Stimulated activated naive CD8-positive, alpha-beta T cell treated with anti-CD3 and anti-CD28 coated beads, Interleukin-15, amount 100 ng/mL, for 72 hours (primary cell): Measurements from ENCODE around the gene MYO7A.

Experiments used
- ATAC-seq: fragments of 150-1000 bp; cut with Tn5 transposase; 2 replicates; pipeline ENCODE4 v1.10.0; 2021; ENCODE audit warnings: mild to moderate bottlenecking, moderate library complexity
- DNase-seq, 2 donors: peaks; one replicate each; pipeline ENCODE4 v3.0.0; 2021 to 2022
- H3K27ac Mint-ChIP-seq, 2 donors: one replicate each; pipeline ENCODE4 v1.8.0; 2022; ENCODE audit warnings: mild to moderate bottlenecking in 2 of 2, mixed read lengths in 2 of 2, moderate library complexity in 2 of 2
- H3K27me3 Mint-ChIP-seq: one replicate; pipeline ENCODE4 v1.8.0; 2022; ENCODE audit warnings: mixed read lengths
- H3K4me1 Mint-ChIP-seq: one replicate; pipeline ENCODE4 v1.8.0; 2022; ENCODE audit warnings: mild to moderate bottlenecking, mixed read lengths
- H3K4me3 Mint-ChIP-seq, 2 donors: one replicate each; pipeline ENCODE4 v1.8.0; 2022; ENCODE audit warnings: mild to moderate bottlenecking in 2 of 2, mixed read lengths in 2 of 2, moderate library complexity in 1 of 2
- H3K9me3 Mint-ChIP-seq, 2 donors: one replicate each; pipeline ENCODE4 v1.8.0; 2022; ENCODE audit warnings: mixed read lengths in 2 of 2

Gene MYO7A

GRCh38 chr11:77193911-77194830 lies 66.1 kb downstream of the MYO7A start:
- Mint-ChIP-seq H3K4me3 (no peak overlapping the region), H3K4me1 (peaks cover 6% of the 10 kb centered on the region), H3K27me3 (no peaks in the 10 kb centered on the region), H3K9me3 (no peaks in the 10 kb centered on the region), H3K27ac (no peak overlapping the region)
- no peak for DNase-seq
- ATAC-seq: no peak

- Mint-ChIP-seq H3K9me3 (no peaks in the 10 kb centered on the region), H3K4me3 (no peak overlapping the region), H3K4me1 (peaks cover 6% of the 10 kb centered on the region), H3K27ac (no peak overlapping the region), H3K27me3 (no peaks in the 10 kb centered on the region)
- no peak for ATAC-seq
- DNase-seq: no peak
Observed at GRCh38 chr11:77195071-77195755, 67.2 kb downstream of the MYO7A start.

GRCh38 chr11:77196961-77197360 lies 68.9 kb downstream of the MYO7A start:
- H3K9me3 Mint-ChIP-seq: no peaks in the 10 kb centered on the region
- H3K27ac Mint-ChIP-seq: peak overlapping the region in 1 of 2 donors; percentile 4
- H3K4me1 Mint-ChIP-seq: peaks cover 6% of the 10 kb centered on the region

GRCh38 chr11:77197626-77198320 lies 69.7 kb downstream of the MYO7A start:
- peaks cover 6% of the 10 kb centered on the region for H3K4me1 Mint-ChIP-seq
- ATAC-seq (no peak), DNase-seq (no peak)
- H3K27me3 Mint-ChIP-seq: no peaks in the 10 kb centered on the region
- H3K9me3 Mint-ChIP-seq: no peaks in the 10 kb centered on the region
- H3K27ac Mint-ChIP-seq: no peak overlapping the region
- no peak overlapping the region for H3K4me3 Mint-ChIP-seq

More at GRCh38 chr11:77196961-77197360, 68.9 kb downstream of the MYO7A start:
- no peak for DNase-seq
- H3K27me3 Mint-ChIP-seq: no peaks in the 10 kb centered on the region
- no peak overlapping the region for H3K4me3 Mint-ChIP-seq
- ATAC-seq: no peak

- Mint-ChIP-seq H3K4me1 (peaks cover 6% of the 10 kb centered on the region), H3K9me3 (no peaks in the 10 kb centered on the region), H3K4me3 (no peak overlapping the region), H3K27ac (peak overlapping the region in 1 of 2 donors; percentile 79), H3K27me3 (no peaks in the 10 kb centered on the region)
- peak; percentile 16 to 45 for DNase-seq
- ATAC-seq: peak; percentile 41
Observed at GRCh38 chr11:77198440-77198849, 70.4 kb downstream of the MYO7A start.

GRCh38 chr11:77199137-77199745 lies 71.2 kb downstream of the MYO7A start:
- Mint-ChIP-seq H3K27me3 (no peaks in the 10 kb centered on the region), H3K4me1 (peaks cover 6% of the 10 kb centered on the region), H3K27ac (peak overlapping the region in 1 of 2 donors; percentile 29), H3K4me3 (no peak overlapping the region), H3K9me3 (no peaks in the 10 kb centered on the region)
- DNase-seq (no peak), ATAC-seq (no peak)

- peaks cover 6% of the 10 kb centered on the region for H3K4me1 Mint-ChIP-seq
- H3K27me3 Mint-ChIP-seq: no peaks in the 10 kb centered on the region
- ATAC-seq (no peak), DNase-seq (peak in 1 of 2 donors; percentile 3)
- H3K4me3 Mint-ChIP-seq: no peak overlapping the region
- H3K27ac Mint-ChIP-seq: peak overlapping the region in 1 of 2 donors; percentile 88
- H3K9me3 Mint-ChIP-seq: no peaks in the 10 kb centered on the region
Observed at GRCh38 chr11:77200351-77201268, 72.6 kb downstream of the MYO7A start.

GRCh38 chr11:77201370-77201769 lies 73.3 kb downstream of the MYO7A start:
- Mint-ChIP-seq H3K9me3 (no peaks in the 10 kb centered on the region), H3K4me3 (no peak overlapping the region), H3K27ac (no peak overlapping the region), H3K27me3 (no peaks in the 10 kb centered on the region), H3K4me1 (peaks cover 6% of the 10 kb centered on the region)
- ATAC-seq (no peak), DNase-seq (peak in 1 of 2 donors; percentile 1)

GRCh38 chr11:77201991-77202841 lies 74.2 kb downstream of the MYO7A start:
- Mint-ChIP-seq H3K27me3 (no peaks in the 10 kb centered on the region), H3K27ac (no peak overlapping the region), H3K9me3 (no peaks in the 10 kb centered on the region), H3K4me1 (peaks cover 6% of the 10 kb centered on the region), H3K4me3 (no peak overlapping the region)
- no peak for ATAC-seq
- peak in 1 of 2 donors; percentile 5 for DNase-seq

- no peak overlapping the region for H3K4me3 Mint-ChIP-seq
- no peaks in the 10 kb centered on the region for H3K9me3 Mint-ChIP-seq
- peak overlapping the region in 1 of 2 donors; percentile 55 for H3K27ac Mint-ChIP-seq
- ATAC-seq: no peak
- DNase-seq: peak in 1 of 2 donors; percentile 6
- H3K4me1 Mint-ChIP-seq: peaks cover 5% of the 10 kb centered on the region
- H3K27me3 Mint-ChIP-seq: no peaks in the 10 kb centered on the region
Observed at GRCh38 chr11:77202941-77203900, 75.2 kb downstream of the MYO7A start.

GRCh38 chr11:77203901-77204753 lies 76.1 kb downstream of the MYO7A start:
- no peaks in the 10 kb centered on the region for H3K4me1 Mint-ChIP-seq
- H3K27ac Mint-ChIP-seq: no peak overlapping the region
- peak in 1 of 2 donors; percentile 5 for DNase-seq
- H3K4me3 Mint-ChIP-seq: no peak overlapping the region
- no peaks in the 10 kb centered on the region for H3K9me3 Mint-ChIP-seq
- ATAC-seq: no peak
- H3K27me3 Mint-ChIP-seq: no peaks in the 10 kb centered on the region
